ENCODE results near the gene RELL1.

RELL1 gene

DNA sequence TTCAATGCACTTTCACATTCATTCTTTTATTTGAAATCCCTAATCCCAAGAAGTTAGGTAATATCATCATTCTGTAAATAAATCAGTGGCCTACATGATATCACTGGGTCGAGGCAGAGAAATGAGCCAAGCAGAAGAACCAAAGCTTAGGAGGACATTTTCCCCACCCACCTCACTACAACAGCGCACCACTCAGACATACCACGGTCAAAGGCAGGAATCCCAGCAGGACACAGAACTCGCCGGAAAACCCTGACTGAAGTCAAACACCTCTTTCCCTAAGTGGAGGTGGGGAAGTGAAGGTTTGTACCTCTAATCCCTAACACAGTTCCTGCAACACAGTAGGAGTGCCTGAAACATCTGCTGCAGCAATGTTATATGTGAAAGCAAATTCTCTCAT lies 21.5 kb downstream of the RELL1 start:
- no peak for DNase-seq

DNA sequence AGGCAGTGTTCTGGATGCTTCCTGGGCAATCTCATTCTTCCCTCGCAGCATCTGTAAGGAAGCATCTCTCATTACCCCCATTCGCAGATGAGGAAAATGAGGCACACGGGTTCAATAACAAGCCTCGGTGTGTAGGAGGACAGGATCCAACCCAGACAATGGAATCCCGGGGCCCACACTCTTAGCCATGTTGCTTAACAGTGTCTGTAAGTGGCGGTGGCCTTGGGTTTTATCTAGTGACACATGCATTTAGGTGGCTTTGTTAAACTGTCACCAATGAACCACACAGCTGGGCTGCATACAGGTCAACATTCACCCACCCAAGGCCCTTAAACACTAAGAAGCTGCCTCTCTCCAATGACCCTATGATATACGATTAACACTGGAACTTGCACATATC lies 22.6 kb downstream of the RELL1 start:
- peak; percentile 34 for DNase-seq

DNA sequence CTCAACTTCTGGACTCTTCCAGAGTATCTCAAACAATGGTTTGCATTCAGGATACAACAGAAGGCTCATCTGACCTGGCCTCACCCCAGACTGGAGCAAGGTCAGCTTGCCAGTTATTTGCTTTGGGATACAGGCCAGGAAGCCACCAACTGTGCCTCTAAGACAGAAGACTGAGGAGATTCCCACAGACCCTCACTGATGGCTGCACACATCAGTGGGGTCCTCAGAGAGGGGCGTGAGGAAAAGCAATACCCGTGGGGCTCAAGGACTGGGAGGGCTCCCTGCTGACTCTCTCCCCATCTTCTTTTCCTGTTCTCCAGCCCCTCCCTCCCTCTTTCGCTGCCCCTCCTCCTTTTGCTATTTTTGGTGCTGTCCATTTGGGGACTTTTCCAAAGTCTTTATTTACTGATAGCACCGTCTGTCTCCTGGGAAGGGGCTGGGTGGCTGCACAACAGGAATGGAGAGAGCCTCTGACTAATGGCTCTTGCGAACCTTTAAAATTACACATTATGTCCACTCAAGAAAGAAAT lies 23.2 kb downstream of the RELL1 start:
- DNase-seq = no peak

DNA sequence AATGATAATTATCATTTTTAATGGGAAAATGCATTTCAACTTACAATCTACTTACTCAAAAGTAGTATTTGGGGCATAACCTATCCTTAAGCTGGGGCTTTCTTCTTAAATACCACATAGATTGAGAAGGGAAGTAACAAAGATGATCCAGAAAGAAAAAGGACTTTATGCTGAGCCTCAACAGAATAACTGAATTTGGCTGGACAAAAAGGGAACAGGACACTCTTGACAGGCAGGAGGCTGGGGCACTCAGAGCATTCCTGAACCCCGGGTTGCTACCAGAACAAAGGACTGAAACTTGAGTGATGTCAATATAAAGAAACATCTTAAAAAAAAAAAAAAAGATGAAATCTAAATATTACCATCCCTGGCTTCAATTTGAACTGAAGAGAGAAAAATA lies 23.9 kb downstream of the RELL1 start:
- no peak for DNase-seq

DNA sequence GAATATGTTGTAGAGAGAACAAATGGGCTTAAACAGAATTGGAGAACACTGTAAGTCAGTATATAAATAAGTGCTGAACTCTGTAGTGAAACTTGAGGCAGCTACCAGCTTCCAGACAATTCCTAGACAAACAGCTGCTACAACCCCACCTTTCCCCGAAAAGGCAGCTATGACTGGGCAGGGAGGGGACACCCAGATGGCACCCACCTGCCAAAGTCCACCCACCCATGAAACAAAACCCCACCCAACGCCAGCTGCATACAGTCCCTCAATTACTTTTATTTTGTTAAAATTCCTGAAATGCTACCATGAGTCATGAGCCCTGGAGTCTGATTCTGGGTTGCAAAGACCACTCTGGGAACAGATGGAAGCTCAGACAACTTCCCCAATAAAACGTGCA lies 24.4 kb downstream of the RELL1 start:
- no peak for DNase-seq

DNA sequence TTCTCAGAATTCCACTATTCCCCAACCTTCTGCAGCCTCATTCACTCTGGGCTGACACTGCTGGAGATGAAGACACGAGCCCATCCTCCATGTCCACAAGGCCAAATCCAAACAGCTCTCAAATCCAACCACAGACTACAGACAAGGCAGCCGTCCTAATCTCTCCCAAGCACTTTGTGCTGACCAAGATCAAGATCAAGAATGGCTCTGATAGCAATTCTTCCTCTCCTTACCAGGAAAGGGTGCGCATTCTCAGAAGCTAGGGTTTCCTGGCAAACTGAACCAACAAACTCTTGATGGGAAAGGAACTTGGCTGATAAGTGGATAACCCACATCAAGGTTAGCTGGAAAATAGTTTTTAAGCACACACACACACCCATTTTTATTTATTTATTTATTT lies 26.5 kb downstream of the RELL1 start:
- DNase-seq = peak; percentile 84

DNA sequence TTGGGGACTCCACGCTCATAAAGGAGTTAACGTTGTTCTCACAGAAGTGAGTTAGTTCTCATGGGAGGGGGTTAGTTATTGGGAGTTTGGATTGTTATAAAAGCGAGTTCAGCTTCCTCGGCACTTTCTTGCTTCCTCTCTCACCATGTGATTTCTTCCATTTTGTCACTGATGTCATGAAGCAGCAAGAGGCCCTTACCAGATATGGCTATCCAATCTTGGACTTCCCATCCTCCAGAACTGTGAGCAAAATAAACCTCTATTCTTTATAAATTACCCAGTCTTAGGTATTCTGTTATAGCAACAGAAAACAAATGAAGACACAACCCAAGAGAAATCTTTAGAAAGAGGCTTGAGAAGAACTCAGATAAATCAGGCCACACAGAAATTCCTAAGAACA lies 29.5 kb downstream of the RELL1 start:
- no peak for DNase-seq

DNA sequence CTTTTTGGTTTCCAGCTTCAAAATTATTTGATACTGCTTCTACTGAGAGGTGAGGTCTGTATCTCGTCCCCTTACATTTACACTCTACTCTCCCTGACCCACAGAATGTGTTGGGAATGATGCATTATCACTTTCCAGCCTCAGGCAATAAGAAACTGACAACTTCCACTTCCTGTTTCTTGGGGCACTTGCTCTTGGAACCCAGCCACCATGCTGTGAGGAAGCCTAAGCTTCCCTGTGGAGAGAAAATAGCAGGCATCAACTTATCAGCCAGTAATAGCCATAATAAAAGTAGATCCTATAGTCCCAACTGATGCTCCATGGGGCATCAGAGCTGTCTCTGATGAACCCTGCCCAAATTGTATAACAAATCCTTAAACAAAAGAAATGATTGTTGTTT lies 32.6 kb downstream of the RELL1 start:
- DNase-seq = no peak

DNA sequence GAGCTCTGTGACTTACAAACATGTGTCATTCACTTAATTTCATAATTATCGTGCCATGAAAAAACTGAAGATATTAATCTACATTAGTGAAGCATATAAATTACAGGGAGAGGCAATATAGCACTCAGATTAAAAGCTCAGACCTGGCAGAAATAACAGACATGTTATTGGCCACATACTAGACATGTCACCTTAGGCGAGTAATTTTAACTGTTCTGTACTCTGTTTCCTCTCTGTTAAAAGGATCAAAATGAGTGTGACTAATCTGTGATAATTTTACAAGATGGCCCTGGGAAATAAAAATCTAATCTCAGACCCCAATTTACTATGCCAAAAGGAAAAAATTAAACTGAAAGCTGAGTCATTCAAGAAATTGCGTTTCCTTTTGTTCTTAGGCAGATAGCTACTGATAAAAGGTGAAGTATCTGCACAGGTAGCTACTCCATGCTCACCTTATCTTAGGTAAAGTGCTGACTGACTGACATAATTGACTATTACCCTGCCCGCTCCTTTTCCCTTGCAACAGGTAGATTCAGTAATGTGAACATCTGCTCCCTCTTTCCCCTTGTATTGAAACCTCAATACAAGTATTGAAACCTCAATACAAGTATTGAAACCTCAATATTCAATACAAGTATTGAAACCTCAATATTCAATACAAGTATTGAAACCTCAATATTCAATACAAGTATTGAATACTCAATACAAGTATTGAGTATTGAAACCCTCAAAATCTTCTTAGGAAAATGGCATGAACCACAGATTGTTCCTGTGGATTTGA lies 33.2 kb downstream of the RELL1 start:
- no peak for DNase-seq

DNA sequence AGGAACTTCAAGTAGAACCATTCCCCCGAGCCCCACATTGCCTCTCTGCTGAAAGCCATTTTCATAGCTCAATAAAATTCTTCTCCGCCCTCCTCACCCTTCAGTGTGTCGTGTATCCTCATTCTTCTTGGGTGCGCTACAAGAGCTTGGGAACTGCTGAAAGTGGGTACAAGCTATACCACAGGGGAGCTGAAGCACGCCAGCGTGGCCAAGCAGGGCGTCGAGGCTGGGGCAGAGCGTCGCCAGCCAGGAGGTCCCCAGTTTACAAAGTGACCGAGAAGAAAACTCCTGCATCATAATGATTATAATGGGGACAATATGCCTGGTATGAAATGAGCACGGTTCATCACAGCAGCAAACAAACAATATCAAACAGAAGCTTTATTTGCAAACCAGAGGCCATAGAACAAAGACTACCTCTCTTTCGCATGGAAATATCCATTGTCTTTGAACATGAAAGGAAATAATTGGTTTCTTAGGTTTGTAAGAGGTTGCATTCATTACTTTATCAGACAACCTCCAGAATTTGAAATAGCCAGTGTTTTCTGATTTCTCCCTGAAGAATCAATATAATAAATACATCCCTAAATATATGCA lies 34.3 kb downstream of the RELL1 start:
- no peak for DNase-seq

DNA sequence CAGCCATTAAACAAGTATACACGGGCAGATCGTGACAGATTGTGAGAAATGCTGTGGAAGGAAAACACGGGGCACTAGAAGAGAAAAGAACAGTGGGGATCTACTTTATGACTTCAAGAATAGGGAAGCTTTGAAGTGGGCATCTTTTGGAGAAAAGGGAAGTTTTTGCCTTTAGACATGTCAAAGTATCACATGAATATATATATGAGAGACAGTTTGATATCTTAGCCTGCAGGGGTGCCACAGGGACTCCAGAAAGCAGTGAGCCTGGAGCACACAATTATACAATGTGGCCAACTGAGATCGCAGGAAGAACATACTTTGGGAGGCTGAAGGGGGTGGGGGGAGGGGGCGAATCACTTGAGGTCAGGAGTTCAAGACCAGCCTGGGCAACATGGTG lies 35.7 kb downstream of the RELL1 start:
- no peak for DNase-seq

DNA sequence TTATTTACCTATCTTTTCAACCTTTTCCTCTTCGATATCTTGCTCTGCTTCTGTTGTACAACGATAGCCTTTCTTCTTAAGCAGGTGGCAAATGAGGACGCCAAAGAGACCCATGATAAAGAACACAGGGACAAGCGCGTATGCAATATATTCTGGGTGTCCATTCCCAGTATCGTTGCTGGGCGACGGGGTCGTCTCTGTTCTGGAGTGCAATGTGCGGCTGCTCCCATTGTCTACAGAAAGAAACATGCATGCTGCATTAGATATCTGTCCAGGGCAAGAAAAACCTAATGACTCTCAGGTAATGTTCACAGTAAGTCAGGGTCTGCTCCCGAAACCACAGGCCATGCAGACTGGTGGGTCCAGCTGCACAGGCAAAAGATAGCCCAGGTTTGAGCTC lies 36.9 kb downstream of the RELL1 start:
- no peak for DNase-seq

DNA sequence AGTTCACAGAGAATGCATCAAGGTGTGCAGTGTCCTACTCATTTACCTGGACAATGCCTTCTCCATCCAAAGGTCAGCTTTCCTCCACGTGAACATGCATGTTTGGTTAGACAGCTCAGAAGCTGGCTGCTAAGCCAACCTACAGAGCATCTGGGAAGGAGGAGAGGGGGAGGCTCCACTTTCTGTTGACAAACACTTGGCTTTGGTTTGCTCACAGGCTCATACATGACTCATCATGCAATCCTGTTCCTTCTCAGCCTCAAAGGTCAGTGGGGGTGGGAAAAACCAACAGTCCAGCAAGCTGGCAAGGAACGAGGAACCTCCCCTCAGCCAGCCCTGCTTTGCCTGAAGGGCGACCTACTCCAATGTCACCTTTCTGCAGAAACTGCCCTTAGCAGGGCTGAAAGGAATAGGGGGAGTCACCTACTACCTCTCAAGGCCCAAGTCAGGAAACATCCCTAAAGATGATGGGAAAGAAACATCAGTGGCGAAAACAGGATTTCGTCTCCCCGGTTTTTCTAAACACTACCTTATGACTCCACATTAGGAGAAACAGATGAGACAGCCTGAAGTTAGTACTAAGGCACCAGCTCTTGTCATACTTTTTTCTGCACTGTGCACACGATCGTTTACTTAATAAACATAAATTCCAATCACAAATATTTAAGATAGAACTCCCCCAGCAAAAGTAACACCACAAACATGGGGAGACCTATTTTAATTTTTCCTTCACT lies 37.9 kb downstream of the RELL1 start:
- no peak for DNase-seq

DNA sequence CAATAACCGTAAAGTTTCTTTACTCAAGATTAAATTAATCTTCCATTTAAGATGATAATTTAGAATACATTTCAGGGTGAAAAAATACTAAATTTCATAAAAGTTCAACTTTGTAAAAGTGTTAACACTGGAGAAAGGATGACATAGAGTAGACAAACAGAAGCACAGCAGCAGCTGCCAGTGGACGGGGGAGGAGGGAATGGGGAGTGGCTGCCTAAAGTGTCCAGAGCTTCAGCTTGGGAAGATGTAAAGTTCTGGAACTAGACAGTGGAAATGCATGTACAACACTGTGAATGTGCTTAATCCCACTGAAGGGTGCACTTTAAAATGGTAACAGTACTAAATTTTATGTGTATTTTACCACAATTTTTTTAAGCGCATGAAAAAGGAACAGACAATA lies 39.9 kb downstream of the RELL1 start:
- no peak for DNase-seq

DNA sequence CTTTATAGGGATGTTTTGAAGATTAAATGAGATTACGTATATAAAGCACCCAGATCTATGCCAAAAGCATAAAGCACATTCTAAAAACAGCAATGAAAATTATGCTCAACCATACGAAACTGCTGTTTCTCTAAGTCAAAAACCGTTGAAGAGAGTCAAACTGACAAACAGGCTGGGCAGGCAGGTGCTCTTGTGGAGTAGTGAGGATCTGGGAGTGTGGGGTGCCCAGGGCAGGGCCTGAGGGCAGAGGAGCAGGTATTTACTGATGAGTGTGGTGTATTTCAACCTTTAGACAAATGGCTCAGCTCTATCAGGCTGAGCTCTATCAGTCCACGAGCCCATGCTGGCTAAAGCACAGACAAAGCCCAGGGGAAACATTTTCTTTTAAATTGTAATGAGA lies 40.4 kb downstream of the RELL1 start:
- DNase-seq = no peak

DNA sequence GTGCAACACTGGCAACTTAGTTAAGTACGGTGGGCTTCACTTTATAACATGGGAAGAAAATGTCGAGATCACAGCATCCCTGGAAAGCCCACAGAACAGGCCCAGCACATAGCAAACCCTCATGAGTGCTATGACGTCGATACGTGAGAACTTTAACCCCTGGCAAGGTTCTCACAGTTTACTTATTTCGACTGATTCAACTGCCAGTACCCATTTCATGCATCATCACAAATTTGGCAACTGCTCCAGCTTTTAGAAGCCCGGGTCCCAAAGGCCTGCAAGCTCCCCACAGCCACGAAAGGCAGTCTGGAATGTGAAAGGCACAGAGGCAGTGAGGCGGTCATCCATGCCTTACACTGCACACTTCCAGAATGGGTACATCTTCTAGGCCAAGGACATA lies 41.2 kb downstream of the RELL1 start:
- DNase-seq = no peak

DNA sequence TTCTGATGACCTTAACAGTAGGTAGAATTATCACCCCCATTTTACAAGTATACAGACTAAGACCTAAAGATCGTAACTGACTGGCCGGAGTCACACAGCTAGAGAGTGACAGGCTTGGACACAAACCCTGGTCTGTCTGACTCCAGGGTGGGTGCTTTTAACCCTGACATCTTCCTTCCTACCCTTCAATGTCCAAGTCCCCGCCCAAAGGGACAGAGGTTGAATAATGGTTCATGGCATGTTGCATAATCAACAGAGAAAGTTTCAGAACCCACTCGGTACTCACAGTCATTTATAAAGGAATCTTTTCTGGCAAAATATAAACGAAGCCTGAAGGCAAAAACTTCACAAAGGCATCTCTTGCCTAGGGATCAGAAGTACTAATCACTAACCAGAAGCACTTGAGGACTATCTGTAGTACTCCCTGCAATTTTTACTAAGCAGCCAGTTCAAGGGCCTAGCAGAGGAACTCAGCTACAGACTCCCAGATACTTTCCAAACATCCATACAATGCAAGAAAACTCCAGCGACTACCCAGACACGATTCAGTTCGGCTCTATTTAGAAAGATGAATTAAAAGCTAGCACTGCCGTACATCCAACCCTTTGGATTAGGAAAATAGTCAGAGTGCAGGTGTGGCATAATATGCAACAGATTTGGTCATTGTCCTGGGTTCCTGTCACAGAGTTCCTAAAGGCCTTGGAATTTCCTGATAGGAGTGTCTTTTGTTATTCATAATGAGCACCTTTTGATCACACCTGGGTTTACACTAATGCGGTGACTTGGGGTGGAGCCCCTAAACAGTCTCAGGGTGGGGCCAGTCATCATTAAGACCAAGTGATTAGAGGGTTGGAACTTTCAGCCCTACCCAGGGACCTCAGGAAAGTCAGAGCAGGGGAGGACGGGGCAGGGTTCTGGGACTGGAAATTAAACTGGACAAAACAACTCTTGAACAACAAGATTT lies 44.0 kb downstream of the RELL1 start:
- DNase-seq = no peak

DNA sequence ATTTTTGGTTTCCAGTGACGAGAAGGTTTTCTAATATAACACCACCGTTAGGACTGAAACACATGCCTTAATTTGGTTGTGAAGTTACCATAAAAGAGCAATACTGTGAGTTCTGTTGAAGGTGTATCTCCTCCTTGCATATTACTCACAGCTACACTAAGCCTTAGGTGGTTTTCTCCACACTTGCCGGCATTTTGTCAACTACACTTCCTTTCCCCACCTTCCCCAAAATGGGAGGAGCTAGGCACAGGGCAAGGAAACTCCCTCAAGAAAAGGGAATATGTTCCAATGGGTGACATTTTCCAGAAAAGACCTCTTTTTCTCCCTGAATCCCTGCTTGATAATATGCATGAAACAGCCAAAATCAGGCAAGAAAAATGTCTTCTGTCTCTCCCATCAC lies 44.8 kb downstream of the RELL1 start:
- no peak for DNase-seq

DNA sequence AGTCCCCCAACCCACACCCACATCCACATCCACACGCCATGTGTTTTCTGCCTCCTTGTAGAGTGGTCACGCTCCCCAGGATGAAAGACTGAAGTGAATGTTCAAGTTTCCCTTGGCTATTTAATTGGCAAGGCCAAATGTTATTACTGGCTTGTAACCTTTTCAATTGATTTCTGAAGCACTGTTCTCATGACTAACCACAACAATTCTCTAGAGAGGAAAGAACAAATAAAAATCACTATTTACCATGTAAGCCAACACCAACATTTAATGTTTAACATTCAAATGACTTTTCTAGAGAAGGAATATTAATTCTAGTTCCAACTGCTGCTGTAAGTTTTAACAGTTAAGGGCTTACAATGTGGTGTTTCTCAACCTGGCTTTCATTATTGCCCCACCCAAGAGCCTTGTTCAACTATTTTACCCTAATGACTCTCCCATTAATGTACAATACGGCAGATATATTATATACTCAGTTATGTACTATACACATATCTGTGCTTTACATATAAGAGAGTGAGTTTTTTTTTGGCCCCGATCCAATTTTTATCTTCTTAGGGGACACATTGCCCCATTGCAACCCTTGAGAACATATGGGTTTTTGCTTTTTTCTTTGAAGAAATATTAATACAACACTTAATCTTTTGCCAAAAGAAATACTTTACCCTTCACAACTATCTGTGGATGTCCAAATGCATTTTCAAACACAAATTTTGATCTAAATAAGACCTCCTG lies 46.5 kb downstream of the RELL1 start:
- peak; percentile 50 for DNase-seq

DNA sequence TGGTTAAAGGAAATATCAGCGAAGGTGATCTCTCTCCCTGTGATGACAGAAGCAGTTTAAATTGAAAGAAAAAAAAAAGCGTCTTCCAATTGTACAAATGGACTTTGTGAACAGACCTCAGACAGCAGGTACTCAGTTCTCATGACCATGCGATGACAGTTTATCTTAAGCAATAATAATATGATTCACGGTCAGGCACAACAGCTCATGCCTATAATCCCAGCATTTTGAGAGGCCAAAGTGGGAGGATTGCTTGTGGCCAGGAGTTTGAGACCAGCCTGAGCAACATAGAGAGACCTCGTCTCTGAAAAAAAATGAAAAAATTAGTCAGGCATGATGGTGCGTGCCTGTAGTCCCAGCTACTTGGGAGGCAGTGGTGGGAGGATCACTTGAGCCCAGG lies 51.0 kb downstream of the RELL1 start:
- no peak for DNase-seq

DNA sequence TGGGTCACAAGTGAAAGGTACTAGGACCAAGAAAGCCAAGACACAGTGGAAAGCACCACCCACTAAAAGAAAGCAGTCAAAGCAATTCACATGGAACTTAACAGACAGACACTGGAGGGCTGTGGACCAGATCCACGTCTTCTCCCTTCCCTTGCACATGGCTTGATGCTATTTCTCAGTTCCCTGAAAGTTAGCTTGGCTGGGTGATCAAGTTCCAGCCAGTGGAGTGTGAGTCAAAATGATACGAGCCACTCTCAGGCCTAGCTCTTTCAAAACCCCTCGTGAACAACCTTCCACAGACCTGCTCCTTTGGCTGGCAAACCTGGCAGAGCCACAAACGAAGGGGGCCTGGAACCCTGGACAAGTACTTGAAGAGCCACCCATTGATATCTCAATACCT lies 52.0 kb downstream of the RELL1 start:
- no peak for DNase-seq

DNA sequence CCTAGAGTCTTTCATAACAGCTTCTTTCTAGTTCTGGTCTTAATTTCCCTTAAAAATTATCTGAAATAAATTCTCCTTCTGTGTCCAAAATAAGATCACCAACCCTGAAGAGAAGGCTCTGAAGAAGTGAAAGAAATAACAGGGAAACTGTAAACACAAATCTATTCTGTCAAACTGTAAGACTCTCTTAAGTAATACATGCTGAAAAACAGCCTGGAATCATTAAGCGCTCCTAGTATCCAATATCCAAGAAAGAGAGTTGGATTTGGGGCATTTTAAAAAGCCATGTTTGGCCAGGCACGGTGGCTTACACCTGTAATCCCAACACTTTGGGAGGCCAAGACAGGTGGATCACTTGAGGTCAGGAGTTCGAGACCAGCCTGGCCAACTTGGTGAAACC lies 53.3 kb downstream of the RELL1 start:
- no peak for DNase-seq
